ENCODE measurements around the gene TAF11. TPM values are rescaled to one million over a fixed set of nuclear protein-coding genes. Genes with fewer than 3 reads are reported as not detected.
"Not testable (repeated sequence)": the region's sequence is repeated elsewhere in the genome, so short reads cannot be mapped to it uniquely, and the experiment has no call there.

The TAF11 gene
- total RNA-seq, 1 donor from 2014 or later: 18.1 TPM

DNA sequence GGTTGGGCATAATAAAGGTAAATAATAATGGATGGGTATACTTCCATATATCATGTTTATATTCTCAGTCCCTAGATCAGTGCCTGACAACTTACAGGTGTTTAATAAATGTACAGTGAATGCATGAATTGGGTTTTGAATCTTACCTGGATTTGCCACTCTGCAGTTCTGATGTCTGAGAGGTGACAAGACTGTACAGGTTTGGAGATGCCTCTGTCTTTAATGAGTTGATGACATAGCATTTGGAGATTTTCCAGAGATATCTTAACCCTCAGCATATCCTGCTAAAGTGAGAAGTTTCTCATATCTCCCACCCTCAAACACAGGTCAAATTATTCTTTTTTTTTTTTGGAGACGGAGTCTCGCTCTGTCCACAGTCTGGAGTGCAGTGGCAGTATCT is 3.5 kb upstream of the TAF11 start:
- Histone ChIP-seq H3K27ac (no peak overlapping the region), H3K27me3 (no peaks in the 10 kb centered on the region), H3K4me3 (peak overlapping the region; percentile 76), H3K9me3 (no peaks in the 10 kb centered on the region), H3K36me3 (no peaks in the 10 kb centered on the region), H3K4me1 (peaks cover 20% of the 10 kb centered on the region)
- DNase-seq (no peak), ATAC-seq (no peak)
- TF ChIP-seq, protein P1, sequence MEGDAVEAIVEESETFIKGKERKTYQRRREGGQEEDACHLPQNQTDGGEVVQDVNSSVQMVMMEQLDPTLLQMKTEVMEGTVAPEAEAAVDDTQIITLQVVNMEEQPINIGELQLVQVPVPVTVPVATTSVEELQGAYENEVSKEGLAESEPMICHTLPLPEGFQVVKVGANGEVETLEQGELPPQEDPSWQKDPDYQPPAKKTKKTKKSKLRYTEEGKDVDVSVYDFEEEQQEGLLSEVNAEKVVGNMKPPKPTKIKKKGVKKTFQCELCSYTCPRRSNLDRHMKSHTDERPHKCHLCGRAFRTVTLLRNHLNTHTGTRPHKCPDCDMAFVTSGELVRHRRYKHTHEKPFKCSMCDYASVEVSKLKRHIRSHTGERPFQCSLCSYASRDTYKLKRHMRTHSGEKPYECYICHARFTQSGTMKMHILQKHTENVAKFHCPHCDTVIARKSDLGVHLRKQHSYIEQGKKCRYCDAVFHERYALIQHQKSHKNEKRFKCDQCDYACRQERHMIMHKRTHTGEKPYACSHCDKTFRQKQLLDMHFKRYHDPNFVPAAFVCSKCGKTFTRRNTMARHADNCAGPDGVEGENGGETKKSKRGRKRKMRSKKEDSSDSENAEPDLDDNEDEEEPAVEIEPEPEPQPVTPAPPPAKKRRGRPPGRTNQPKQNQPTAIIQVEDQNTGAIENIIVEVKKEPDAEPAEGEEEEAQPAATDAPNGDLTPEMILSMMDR (IDR thresholded peaks at IDR 0.05): no peak
- intact Hi-C loops (cut with DNase I): loop anchor here (10.0 kb wide), 1 partner anchor 74 kb away; no protein-coding TSS in a partner anchor

DNA sequence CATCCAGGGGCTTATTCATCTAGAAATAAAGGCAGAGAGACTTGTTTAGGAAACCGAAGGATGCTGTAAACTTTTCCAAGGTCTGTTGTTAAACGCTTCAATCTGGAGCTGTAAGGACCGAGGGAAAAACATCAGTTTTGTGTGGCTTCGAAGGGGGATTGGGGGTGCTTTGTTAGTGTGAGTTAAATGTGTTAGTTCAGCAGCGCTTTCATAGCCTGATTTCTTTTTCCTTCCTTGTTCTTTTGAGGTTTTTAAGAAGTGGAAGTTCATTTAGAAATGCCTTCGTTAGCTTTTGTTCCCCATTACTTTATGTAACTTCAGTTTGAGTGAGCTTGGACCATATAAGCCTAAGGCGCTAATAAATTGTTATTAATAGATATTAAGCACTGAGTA is 2.7 kb upstream of the TAF11 start:
- intact Hi-C loops (cut with DNase I): loop anchor here (10.0 kb wide), 1 partner anchor 74 kb away; no protein-coding TSS in a partner anchor
- Histone ChIP-seq H3K27ac (peak overlapping the region; percentile 86), H3K9me3 (no peaks in the 10 kb centered on the region), H3K4me1 (peaks cover 25% of the 10 kb centered on the region), H3K27me3 (no peaks in the 10 kb centered on the region), H3K4me3 (peak overlapping the region; percentile 76), H3K36me3 (no peaks in the 10 kb centered on the region)
- TF ChIP-seq, protein P1 (IDR thresholded peaks at IDR 0.05): no peak
- ATAC-seq: no peak
- no peak for DNase-seq

DNA sequence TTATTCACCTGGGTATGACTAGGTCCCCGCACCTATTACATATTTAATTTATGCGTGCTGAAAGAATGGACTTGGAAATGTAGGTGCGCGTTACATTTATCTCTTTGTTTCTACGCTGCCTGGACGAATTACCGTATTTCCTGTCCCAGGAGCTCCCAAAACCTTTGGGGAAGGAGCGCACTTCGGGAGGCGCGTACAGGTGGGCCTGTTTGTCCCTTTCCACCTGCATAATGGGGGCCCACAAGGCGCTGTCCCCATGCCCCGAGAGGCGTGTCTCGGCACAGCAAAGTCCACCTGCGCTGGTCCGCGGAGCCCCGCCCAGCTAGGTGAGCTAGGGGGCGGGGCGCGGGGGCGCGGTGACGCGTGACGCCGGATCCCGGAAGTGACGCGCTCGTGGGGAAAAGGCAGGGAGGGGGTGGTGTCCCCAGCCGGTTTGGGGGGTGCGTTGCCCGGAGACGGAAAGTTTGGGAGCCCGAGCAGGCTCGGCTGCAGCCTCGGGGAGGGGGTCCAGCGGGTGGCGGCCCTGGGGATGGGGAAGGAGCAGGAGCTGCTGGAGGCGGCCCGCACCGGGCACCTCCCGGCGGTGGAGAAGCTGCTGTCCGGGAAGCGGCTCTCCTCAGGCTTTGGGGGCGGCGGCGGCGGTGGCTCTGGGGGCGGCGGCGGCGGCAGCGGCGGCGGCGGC is 1.2 kb upstream of the TAF11 start, which contains the start of gene ANKS1A:
Gene ANKS1A (plus strand): TSS at position 382 of the 682 bp plus-strand sequence. CDS start 148 bp downstream, at position 530.
- H3K36me3 ChIP-seq: no peaks in the 10 kb centered on the region
- no peaks in the 10 kb centered on the region for H3K27me3 ChIP-seq
- peak; percentile 96 for ATAC-seq
- peak; percentile 95 for DNase-seq
- peaks cover 25% of the 10 kb centered on the region for H3K4me1 ChIP-seq
- peak within 1 kb of the TSS; percentile 86 for H3K27ac ChIP-seq
- H3K4me3 ChIP-seq: peak within 1 kb of the TSS; percentile 76
- no peaks in the 10 kb centered on the region for H3K9me3 ChIP-seq
- TF ChIP-seq, protein P1 (IDR thresholded peaks at IDR 0.05): no peak
- intact Hi-C loops (cut with DNase I): no loop called here

DNA sequence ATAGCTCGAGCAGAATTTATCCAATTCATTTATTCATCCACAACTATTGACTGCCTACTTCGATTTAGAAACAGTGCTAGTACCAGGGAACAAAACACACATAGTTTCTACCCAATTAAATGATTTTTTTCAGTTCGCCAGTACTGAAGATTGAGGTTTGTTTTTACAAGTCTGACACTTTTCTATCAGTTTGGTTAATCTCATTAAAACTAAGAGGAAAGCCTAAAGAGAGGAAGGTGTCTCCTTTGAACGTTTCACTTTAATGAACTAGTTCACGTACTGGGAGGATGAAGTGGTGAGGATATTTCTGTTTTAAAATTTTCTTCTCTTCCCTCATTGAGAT is 643 bp upstream of the TAF11 start:
- Histone ChIP-seq H3K9me3 (no peaks in the 10 kb centered on the region), H3K36me3 (peaks cover under 1% of the 10 kb centered on the region), H3K27me3 (no peaks in the 10 kb centered on the region), H3K27ac (peak overlapping the region; percentile 86), H3K4me1 (peaks cover 25% of the 10 kb centered on the region), H3K4me3 (peak overlapping the region; percentile 76)
- ATAC-seq: no peak
- intact Hi-C loops (cut with DNase I): no loop called here
- TF ChIP-seq, protein P1 (IDR thresholded peaks at IDR 0.05): no peak
- DNase-seq: no peak

DNA sequence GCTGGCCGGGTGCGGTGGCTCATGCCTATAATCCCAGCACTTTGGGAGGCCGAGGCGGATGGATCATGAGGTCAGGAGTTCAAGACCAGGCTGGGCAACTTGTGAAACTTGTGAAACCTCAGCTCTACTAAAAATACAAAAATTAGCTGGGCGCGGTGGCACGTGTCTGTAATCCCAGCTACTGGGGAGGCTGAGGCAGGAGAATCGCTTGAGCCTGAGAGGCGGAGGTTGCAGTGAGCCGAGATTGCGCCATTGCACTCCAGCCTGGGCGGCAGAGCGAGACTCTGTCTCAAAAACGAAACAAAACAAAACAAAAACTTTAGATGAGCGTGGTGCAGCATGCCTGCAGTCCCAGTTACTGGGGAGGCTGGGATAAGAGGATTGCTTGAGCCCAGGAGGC is 2.0 kb downstream of the TAF11 start:
- H3K4me1 ChIP-seq: peaks cover 20% of the 10 kb centered on the region
- intact Hi-C loops (cut with DNase I); H3K27ac ChIP-seq; H3K27me3 ChIP-seq; H3K4me3 ChIP-seq; DNase-seq; H3K9me3 ChIP-seq; ATAC-seq: not testable (repeated sequence)
- peaks cover 27% of the 10 kb centered on the region for H3K36me3 ChIP-seq

DNA sequence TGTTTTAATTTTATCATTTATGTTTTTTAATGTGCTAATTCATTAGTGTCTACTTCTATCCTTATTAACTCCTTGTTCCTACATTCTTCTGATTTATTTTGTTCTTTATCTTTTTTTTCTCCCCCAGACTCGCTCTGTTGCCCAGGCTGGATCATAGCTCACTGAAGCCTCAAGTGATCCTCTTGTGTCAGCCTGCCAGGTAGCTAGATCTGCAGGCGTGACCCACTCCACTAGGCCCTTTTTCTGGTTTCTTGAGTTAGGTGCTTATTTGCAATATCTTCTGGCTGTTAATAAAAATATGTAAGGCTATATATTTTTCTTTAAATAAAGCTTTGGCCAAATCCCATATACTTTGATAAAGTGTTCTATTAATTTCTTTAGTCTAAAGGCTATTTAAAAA is 2.8 kb downstream of the TAF11 start:
- H3K27ac ChIP-seq: no peak overlapping the region
- H3K4me3 ChIP-seq: no peak overlapping the region
- TF ChIP-seq, protein P1 (IDR thresholded peaks at IDR 0.05): no peak
- H3K27me3 ChIP-seq: no peaks in the 10 kb centered on the region
- no peaks in the 10 kb centered on the region for H3K9me3 ChIP-seq
- H3K36me3 ChIP-seq: peaks cover 35% of the 10 kb centered on the region
- peaks cover 14% of the 10 kb centered on the region for H3K4me1 ChIP-seq
- no peak for ATAC-seq
- no peak for DNase-seq
- intact Hi-C loops (cut with DNase I): no loop called here

DNA sequence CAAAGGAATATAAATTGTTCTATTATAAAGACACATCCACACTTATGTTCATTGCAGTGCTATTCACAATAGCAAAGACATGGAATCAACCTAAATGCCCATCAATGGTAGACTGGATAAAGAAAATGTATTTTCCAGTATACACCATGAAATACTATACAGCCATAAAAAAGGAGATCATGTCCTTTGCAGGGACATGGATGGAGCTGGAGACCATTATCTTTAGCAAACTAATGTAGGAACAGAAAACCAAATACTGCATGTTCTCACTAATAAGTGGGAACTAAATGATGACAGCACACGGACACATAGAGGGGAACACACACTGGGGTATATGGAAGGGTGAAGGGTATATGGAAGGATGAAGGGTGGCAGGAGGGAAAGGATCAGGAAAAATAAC is 3.8 kb downstream of the TAF11 start:
- intact Hi-C loops (cut with DNase I); H3K9me3 ChIP-seq; H3K27me3 ChIP-seq; H3K27ac ChIP-seq; DNase-seq; ATAC-seq; H3K4me3 ChIP-seq: not testable (repeated sequence)
- H3K4me1 ChIP-seq: peaks cover 14% of the 10 kb centered on the region
- peaks cover 45% of the 10 kb centered on the region for H3K36me3 ChIP-seq
